Stimulated activated CD8-positive, alpha-beta memory T cell treated with anti-CD3 and anti-CD28 coated beads, Interleukin-7, amount 100 ng/mL, for 24 hours (primary cell): Measurements from ENCODE around the gene PTPN4.

Experiments used
- DNase-seq: peaks from one replicate; pipeline ENCODE4 v3.0.0-alpha.2; 2020; ENCODE audit warnings: low read depth

PTPN4 gene

DNA sequence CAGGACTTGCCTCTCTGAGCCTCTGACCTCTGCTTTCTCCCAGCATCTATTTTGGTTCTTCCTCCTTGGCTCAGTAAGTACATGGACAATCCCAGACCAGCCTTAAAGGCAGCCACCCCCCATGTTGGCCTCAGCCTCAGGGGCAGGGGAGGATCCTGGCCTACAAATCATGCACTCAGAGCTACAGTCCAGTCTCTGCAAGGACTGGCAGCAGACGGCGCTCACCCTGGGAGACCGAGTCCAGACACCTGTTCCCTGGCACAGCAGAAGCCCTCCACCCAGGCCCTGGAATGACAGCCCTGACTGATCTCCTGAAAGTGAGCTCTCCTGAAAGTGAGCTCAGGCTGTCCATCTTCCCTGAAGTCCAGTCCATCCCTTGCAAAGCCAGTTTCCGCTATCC is 25.7 kb upstream of the PTPN4 start:
- DNase-seq = no peak

DNA sequence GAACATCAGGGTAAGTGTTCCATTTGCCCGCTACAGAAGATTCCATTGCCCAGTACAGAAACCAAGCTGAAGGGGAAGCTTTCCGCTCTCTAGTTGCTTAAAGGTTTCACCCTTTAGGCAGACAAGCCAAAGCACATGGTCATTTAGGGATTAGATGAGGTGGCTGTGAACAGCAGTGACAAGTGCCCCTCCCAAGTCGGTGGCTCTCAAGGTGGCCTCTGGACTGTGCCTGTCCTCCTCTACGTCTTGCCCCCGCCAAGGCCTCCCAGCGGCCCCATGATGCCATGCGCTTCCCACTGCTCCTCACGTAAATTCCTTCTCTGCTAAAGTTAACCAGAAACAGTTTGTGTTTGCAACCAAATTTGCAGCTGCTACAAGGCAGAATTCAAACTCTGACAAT is 24.2 kb upstream of the PTPN4 start:
- no peak for DNase-seq

DNA sequence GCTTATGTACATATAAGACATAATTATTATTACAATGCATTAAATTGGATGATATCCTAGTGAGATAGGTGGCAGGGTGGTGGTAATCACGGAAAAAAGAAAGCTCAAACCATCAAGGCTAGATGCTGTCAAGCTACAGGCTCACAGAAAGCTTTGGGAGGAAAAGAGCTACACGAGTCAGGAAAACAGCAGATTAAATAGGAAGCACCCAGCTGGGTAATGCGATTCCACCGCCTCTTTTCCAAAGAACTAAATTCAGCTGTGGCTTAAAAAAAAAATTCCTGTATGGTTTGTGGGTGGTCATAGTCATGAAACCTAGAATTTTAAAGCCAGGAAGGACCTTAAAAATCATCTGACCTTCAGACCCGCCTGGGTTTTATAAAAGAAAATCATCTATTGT is 23.7 kb upstream of the PTPN4 start:
- DNase-seq = no peak

DNA sequence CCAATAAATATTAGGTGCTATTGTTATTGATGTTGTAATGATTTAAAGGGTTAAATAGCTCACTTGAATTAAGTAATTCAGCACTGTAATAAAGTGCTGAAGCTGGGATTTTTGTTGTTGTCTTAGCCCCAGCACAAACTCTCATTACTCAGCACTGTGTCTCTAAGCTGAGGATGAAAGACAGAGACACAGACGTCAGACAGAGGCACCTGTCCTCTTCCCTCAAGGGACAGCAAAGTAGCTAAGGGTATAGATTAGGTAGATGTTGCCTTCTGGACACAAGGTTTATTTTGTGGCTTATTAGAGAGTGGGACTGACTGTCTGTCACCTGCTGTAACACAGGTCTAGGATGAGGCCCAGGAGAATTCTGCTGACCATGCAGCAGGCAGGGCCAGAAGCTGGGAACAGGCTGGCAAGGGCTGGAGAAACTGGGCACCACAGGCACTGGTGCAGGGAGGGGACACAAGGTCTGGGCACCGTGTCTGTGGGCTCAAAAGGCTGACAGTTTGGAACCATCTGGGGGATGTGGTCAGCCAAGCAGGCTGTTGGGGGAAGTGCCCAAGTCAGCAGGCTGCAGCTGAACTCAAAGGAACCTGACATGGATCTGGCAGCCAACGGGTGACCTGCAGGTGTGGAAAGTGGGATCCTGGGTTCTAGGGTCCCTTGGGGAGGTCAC is 20.0 kb upstream of the PTPN4 start:
- no peak for DNase-seq

DNA sequence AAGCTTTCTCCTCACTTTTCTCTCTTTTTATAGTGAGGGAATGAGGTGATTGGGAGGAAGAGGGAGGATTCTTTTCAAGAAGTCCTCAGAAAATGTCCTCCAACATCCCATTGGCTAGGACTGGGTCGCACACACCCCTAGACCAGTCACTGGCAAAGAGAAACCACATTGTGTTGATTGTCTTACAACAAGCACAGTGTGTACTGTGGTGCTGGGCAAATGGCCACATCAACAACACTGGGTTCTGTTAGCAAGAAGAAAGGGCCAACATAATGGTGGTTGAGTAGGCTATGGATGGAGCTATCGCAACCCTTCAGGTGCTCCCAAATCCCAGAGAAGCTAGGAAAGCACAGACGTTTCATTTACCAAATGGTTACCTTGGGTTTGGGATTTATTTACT is 18.7 kb upstream of the PTPN4 start:
- no peak for DNase-seq

DNA sequence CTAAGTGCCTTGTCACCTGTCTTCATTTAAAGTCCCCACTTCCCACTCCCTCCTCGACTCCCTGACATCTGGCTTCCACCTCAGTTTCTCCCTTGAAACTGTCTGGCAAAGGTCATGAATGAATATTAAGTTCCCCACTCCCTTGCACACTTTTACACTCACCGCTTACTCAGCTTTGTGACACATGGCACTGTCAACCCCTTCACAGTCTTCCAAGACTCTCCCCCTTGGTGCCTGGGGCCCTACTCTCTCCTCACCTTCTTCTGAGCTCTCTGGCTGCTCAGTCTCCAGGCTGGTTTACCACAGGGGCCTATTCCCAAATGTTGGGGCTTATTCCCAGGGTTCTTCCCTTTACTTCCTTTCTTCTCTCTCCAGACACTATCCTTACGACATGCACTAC is 17.9 kb upstream of the PTPN4 start:
- DNase-seq = no peak

DNA sequence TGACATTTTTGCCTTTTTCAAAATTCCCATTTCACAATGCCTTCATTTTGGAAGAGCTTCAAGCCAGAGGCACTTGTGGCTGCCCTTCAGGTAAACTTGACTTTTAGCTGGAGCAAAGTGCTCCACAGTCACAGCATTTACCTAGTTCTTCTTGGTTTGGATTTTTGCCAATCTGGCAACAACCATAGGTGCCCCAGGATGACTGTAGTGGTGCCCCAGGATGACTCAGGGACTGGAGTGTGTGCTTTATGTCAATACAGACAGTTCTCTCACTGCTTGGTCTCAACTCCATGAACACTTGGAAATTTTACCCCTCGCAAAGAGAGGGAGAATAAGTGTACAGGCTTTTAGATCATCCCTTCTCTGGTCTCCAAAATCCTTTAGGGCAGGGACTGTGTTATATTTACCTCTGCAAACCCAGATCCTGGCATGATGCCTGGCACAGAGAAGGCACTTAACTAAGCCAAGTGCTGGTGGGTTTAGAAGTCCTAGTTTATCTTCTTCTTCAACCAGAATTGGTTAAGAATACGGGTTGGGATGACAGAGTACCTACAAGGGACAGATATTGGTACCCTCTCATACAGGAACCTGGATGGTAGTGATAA is 15.3 kb upstream of the PTPN4 start:
- no peak for DNase-seq

DNA sequence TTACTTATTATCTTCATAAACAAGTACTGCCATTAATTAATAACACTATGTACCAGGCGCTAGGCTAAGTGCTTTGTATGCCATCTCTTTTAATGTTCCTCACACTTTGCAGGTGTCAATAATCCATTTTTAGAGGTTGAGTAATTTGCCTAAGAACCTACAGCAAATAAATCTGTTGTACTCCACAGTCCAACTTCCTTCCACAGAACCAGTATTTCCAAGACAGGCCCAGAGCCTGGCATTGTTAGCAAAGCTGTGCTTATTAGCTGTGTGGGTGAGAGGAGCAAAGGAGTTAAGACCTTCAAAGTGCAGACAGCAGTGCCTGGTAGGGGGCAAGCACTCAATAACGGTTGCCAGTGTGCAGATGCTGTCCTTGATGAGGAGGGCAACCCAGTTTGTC is 14.2 kb upstream of the PTPN4 start:
- no peak for DNase-seq

DNA sequence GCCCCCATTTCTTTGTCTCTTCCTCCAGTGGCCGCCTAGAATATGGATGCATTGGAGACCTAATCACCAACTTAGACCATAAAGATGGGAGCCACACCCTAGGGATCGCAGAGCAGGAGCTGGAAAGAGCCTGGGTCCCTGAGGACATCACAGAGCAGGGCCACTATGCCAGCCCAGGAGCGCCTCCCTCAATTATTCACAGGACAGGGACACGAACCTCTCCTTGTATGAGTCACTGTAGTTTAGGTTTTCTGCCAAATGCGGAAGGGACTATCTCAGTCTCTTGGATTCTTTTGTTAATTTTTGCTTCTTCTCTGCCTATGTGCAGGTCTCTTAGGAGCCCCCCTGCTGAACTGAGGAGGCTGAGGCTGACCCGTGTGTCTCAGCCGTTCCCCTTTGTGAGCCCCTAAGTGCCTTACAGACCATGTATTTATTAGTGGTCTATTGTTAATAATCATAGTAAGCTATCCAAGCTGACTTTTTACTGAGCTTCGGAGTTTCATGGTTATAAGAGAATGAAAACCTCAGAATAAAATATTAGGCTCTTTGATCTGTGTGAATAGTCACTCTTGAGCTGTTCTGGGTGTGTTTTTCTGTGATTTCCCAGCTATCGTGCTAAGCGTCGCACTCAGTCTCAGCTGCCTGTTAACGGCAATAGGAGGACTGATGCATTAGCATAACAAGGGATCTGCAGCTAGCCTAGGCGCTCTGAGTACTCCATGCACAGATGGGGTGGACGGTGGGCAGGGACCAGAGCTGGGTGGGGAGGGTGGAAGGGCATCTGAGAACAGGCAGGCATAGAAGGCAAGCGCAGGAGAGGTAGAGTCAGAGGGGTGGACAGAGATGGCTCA is 12.7 kb upstream of the PTPN4 start:
- no peak for DNase-seq

DNA sequence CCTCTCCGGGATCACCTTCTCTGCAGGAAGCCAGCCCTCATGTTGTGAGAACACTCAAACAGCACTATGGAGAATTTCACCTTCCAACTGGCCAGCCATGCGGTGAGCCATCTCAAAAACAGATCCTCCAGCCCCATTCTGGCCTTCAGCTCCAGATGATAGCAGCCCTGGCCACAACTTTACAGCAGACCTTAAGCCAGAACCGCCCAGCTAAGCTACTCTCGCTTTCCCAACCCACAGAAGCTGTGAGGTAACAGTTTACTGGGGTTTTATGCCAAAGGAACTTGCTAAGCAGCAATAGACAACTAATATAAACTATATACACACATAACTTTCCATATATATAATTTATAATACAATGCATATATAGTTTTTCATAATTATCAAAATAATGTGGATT is 11.6 kb upstream of the PTPN4 start:
- DNase-seq = no peak

GRCh38 chr2:119749477-119750012 is 10.2 kb upstream of the PTPN4 start:
- no peak for DNase-seq

DNA sequence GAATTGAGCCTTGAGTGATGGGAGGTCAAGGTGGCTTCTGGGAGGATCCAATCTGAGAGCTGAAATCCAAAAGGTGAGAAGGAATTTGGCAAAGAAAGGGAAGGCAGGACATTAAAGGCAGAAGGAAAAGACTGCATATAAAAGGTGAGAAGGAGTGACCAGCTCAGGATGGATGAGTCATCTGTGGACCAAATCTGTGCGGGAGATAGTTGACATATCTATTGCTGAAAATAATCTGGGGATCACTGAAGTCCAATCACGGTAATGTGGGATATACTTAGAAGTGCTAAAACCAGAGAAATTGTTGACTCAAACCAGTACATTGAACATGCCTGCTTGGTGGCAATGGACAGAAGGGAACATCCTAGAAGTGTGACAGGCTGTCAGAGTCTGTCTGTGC is 8.0 kb upstream of the PTPN4 start:
- DNase-seq = no peak

DNA sequence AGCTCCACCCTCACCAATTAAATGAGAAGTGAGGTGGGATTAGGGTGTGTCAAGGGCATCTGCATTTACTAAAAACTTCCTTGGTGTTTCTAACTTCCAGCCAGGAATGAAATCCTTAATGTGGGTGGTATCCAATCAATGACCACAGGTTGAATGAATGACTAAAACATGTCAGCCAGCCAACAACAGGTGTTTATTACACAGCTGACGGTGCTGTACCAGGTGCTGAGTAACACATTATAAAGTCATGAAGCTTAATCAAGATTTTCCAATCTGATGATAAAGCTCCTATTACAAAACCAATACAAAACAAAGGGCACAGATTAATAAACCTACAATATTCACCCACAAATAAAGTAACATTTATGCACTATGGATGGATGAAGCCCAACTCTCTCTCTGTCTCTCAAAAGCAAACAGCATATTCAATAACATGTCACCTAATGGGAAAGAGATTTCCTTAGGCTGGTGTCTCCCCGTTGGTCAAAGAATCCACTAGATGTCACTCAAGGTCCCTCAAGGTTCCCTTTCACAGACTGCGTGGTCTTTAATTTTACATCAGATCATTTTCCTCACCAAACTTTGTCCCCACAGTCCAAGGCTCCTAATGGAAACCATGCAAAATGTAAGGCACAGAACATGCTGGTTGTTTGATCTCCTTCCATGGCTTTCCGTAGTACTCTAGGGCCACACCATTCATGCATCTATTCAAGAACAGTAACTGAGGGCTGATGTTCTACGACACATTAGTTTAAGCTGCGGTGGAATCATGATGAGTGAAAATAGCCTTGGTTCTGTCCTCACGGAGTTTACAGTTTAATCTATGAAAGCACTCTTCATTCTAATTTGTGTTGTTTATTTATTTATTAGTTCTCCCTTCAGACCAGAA is 6.4 kb upstream of the PTPN4 start:
- DNase-seq = no peak

- DNase-seq = no peak
Observed at GRCh38 chr2:119753930-119754321, 5.8 kb upstream of the PTPN4 start.

DNA sequence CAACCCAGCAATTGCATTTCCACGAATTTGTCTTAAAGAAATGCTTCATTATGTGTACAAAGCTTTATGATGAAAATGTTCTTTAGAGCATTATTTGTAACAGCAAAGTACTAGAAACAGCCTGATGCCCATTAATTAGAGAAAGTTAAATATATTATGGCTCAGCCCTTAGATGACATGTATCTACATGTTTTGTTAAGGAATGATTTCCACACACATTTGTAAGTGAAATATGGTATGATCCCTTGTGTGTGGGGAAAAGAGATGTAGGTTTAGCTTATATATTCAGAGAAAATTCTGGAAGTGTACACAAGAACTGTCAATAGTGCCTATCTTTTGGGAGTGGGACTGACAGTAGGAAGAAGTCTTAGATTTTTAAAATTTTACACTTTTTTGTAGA is 3.8 kb upstream of the PTPN4 start:
- no peak for DNase-seq

DNA sequence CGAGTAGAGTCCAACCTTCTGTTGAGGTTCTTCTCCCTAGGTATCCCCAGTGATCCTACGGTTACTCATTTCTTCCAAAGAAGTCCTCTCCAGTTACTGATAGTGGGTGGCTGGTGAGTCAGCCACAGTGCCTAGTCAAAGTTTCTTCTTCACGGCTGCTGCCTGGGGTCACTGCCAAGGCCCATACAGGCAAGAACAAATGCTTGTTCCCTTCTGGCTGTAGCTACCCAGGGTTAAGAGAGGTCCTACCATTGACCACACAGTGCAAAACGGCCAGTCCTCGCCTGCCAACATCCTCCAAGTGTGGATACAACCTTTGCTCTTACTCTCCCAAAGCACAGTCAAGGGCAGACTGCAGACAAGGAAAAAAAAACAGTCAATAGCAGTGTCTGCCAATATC is 2.9 kb upstream of the PTPN4 start:
- DNase-seq = no peak

DNA sequence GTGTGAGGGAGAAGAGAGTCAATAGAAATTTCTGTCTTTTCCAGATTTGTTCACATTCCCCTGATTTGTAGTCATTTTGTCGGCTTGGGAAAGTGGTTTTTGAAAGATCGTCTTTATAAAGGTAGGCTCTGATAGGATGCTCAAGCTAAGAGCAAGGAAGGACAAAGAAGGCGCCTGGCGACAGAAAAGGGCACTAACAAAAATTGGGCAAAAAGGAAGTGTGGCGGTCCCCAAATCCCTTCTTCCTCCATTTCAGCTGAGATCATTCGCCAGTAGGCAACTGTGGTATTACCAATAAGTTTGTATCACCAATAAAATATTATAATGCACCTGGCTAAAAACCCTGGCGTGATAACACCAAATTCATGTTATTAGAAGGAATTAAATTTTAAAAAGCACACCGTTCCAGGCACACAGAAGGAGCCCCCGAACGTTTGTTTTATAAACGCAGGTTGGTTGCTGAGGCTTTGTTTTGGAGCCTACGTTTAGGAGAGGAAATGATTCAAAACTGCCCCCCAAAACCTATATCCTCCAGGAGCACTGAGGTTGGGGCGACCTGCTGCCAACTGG is 756 bp upstream of the PTPN4 start:
- DNase-seq = no peak

DNA sequence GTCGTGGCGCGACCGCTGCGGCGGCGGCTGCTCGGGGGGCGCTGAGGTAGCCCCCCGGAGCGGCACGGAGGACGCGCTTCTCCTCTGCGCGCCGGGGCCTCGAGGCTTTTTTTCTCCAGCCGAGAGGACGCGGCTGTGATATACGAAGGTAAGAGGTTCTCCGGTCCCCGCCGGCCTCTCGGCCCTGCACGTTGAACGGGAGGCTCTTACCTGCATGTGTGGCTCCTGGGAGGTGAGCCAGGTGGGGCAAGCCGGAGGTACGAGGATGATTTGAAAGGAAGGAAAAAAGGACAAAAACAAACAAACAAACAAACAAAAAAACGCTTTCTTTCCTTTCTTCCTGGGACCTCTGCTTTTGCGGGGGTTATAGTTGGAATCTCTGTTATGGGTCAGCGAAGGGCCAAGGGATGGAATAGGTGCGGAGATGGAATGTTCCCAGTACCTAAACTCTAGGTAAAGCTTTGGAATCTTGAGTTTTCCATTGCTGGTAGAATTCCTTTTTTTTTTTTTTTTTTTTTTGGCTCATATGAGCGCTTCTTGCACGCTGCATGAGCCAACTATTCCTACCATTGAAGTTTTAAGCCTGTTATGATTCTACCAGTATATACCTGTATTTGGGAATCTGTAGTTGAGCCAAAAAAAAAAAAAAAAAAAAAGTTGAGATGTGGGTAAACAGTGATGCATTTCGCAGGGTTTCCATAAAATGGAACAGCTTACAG is 674 bp downstream of the PTPN4 start:
- no peak for DNase-seq

- DNase-seq = no peak
Observed at GRCh38 chr2:119760956-119761275, 1.2 kb downstream of the PTPN4 start.

- DNase-seq = no peak
Observed at GRCh38 chr2:119764832-119765231, 5.1 kb downstream of the PTPN4 start.

GRCh38 chr2:119765433-119766002 is 5.8 kb downstream of the PTPN4 start:
- no peak for DNase-seq
